GM19025 (cell line): ENCODE measurements around the gene WDR35.
"Not testable (repeated sequence)": the region's sequence is repeated elsewhere in the genome, so short reads cannot be mapped to it uniquely, and the experiment has no call there.

Source experiments
- ATAC-seq: cut with Tn5 transposase; IDR thresholded peaks from one replicate; pipeline ENCODE4 v1.9.1; 2021; ENCODE audit warnings: mild to moderate bottlenecking, low read depth, moderate library complexity; ENCODE audit not compliant: unreplicated experiment

Gene WDR35

DNA sequence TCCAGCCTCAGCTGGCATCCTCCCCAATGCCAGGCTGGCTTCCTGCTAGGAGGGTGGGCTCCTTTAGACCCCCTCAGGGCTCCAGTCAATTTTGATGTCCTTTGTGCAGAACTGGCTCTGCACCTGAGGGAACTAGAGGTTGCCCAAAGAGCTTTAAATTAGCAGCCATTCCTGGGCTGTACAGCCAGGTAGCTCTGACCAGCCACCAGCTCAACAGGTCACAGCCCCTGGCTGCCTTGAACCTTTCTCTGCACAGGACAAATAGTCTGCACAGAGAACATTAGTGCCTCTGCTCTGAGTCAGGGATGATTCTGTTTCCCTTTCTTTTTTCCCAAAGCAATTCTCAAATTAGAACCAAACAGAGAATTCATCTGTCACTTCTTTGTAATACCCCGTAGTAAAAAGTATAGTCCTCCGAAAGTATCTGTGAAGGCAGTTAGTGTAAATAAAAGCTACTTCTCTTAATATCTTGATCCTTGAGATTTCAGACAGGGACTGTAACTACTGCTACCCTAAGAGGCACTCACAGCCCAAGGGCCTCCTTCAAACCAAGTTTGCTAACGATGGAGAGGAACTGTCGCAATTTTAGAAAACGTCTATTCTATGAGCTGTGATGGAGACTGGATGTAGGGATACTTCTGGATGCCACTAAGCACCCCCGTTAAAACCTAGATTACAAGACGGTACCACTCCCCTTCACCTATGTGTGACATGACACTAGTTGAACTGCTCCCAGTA, 91.1 kb downstream of the WDR35 start:
- no peak for ATAC-seq

GRCh38 chr2:19897623-19898245, 92.2 kb downstream of the WDR35 start:
- ATAC-seq, result no peak

DNA sequence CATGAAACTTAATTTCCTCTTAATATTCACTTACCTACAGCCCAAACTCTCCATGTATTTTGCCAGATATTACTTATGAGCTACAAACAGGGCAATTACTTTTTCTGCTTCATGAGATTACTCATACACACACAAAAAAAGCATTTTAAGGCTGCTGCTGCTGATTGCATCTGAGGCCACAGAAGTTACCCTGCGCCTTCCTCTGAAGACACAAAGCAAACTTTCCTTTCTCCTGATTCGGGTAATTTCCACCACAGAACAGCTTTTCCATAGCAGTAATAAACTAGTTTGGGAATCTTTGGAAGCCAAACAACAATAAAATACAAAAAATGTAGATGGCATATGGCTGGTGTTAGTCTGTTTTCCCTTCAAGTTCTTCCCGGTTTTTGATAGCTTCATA, 94.4 kb downstream of the WDR35 start:
- no peak for ATAC-seq

DNA sequence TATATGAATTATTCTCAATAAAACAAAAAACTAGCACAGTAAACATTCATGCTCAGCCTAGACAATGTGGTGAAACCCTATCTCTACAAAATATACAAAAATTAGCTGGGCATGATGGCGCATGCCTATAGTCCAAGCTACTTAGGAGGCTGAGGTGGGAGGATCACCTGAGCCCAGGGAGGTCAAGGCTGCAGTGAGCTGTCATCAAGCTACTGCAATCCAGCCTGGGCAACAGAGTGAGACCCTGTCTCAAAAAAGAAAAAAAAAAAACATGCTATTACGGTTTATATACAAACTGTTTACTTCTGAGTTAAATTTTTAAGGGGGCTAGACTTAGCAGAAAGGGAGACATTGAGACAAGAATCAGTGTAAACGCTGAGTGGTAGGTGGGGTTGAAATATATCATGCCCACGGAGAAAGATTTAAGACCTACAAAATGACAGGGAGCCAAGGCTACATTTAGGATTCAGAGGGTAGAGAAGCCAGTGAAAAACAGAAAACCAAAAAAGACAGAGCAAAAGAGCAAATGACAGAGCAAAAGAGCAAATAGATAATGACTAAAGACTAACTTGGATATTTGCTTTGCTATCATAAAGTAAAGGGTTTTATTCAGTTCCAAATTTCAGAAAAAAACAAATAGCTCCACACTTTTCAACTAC, 95.6 kb downstream of the WDR35 start:
- ATAC-seq, result peak; percentile 13

DNA sequence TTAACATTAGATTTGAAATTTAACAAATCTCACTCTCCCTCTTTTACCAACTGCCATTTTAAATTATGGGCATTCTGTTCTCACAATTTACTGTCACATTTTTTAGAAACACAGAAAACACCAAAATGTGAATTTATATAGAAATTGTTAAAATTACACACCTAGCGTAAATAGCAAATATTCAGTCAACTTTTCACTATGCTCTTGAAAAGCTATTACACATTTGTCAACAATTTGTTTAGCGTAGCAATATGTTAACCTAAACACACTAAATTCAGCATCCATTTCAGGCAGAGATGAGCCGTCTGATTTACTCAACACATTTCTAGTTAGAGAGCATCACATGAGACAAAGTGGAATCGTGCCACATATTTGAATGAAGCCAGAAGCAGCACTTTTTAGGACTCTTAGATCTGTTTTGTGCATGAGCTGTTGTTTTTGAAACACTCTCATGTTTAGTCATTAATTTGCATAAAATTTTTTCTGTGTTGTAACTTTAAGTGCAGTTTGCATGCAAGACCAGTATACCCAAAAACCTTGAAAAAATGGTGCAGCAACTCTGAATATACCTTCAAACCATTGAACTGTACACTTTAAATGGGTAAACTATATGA, 96.3 kb downstream of the WDR35 start:
- ATAC-seq, result peak; percentile 80

DNA sequence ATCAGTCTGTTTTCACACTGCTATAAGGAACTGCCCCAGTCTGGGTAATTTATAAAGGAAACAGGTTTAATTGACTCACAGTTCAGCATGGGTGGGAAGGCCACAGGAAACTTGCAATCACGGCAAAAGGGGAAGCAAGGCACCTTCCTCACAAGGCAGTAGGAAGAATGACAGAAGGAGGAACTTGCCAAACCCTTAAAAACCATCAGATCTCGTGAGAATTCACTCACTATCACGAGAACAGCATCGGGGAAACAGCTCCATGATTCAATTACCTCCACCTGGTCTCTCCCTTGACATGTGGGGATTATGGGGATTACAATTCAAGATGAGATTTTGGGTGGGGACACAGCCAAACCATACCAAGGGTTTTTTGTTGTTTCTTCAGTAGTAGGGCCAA, 97.9 kb downstream of the WDR35 start:
- ATAC-seq, result not testable (repeated sequence)

- ATAC-seq, result no peak
These were observed 99.8 kb downstream of the WDR35 start for GRCh38 chr2:19890104-19890503.

- no peak for ATAC-seq
These were observed 101.1 kb downstream of the WDR35 start for GRCh38 chr2:19888831-19889230.

GRCh38 chr2:19887510-19887909, 102.4 kb downstream of the WDR35 start:
- ATAC-seq, result no peak

DNA sequence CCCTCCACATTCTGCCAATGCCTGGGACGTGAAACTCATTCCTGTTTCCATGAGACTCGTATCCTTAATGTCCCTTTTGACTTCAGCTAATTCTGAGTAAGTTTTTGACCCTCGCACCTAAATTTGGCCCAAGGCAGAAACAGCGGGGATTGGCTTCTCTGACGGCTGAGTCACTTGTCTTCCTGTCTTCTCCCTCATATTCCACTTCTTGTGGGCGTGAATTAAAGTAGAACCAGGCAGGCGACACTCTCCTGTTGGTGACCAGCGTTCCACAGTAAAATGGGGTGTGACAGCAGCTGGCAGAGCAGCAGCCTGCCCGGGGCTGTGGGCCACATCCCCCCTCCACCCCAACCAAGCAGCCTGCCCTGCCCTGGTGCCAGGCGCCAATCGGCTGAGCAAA, 103.6 kb downstream of the WDR35 start:
- no peak for ATAC-seq

GRCh38 chr2:19885791-19886190, 104.1 kb downstream of the WDR35 start:
- no peak for ATAC-seq

- ATAC-seq, result no peak
These were observed 105.8 kb downstream of the WDR35 start for GRCh38 chr2:19883971-19884720.

DNA sequence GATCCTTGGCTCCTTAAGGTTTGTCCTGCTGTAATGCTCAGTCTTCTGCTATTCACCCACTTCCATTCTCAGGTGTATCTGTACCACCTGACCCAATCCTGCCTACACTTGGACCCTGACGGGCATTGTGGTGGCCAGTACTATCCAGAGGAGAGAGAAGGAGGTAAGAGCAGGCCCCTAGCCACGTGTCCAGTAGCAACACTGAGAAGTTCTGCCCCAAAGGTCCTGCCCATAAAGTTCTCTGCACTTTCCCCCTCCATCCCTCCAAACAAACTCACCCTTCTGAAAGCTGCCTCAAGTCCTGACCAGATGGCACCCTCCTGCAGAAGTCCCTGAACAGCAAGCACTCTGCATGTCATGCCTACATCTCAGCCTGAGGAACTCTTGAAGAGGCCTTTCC, 106.4 kb downstream of the WDR35 start:
- ATAC-seq, result no peak

GRCh38 chr2:19882286-19882685, 107.6 kb downstream of the WDR35 start:
- ATAC-seq, result no peak

DNA sequence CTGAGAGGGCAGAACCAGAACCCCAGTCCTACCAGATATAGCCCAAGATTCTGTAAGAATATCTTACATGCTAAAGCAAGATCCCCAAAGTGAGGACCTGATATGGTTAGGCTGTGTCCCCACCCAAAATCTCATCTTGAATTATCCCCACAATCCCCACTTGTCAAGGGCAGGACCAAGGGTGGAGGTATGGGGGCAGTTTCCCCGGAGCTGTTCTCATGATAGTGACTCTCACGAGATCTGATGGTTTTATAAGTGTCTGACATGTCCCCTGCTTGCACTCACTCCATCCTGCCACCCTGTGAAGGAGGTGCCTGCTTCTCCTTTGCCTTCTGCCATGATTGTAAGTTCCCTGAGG, 108.0 kb downstream of the WDR35 start:
- ATAC-seq, result no peak

GRCh38 chr2:19881221-19881907, 108.5 kb downstream of the WDR35 start:
- ATAC-seq, result no peak

GRCh38 chr2:19880191-19880590, 109.7 kb downstream of the WDR35 start:
- not testable (repeated sequence) for ATAC-seq

DNA sequence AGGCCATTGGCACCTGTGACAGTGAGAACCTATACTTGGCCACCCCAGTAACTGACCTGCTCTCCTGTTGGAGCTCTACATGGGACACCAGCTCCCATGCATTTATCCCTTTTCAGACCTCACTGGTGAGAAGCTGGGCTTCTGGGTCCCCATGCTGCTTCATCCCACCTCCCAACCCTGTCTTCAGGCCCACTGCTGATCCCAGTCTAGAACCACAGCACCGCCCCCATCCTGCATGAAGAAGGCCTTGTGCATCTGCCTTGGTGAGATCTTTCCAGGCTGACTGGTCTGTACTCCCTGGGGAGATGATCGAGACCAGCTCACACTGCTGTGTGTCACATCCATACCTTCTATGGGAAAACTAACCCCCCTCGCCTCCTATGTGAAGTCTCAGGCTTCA, 110.8 kb downstream of the WDR35 start:
- no peak for ATAC-seq

DNA sequence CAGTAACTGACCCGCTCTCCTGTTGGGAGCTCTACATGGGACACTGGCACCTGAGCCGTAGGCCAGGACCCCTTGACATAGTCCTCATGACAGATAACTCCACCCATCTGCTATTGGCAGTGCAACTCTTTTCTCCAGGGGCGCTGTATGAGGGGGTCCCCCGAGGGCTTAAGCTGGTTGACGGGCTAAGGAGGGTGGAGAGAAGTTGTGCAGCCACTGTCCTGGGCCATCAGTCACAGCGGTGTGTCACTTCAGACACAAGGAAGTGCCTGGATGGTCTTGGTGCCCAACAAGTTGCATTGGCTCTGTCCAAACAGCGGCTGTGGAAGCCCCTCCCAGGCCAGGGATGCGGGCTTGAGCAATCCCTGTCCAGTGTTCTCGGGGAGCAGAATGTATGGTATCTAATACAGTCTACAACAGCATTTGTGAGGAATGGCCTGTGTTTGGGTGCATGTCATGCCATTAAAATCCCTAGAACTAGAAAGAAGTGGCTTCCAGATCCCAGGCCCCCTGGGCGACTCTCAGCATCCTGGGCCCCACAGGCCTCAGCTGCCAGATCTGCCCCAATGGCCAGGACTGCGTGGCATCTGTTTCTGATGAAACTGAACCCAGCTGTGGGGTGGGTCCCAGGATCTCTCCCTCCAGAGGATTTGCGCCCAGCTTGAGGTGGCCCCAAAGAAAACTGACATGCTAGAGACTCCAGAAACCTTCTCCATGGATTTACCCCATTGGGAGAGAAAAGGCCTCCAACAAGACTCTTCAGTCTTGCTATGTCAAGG, 111.4 kb downstream of the WDR35 start:
- no peak for ATAC-seq
